SK-N-SH (cell line): ENCODE results near the gene IPPK. TPM values are rescaled to one million over a fixed set of nuclear protein-coding genes. Genes with fewer than 3 reads are reported as not detected.

Source experiments
- CTCF ChIA-PET: fragments of 300-600, 350-600 bp; formaldehyde crosslinking; extraction: SDS; loops from one replicate; lab custom pipeline; 2021; lab: Yijun Ruan, JAX
- POLR2A ChIA-PET: fragments of 350-600 bp; sonication (Branson Sonifier 250); formaldehyde crosslinking; extraction: SDS; loops from one replicate; lab custom pipeline; 2020; ENCODE audit warnings: antibody characterized with exemption, inconsistent platforms; lab: Yijun Ruan, JAX
- DNase-seq: peaks from one replicate; pipeline ENCODE4 v3.0.0; 2012
- H2AFZ ChIP-seq: fragments of 200-600 bp; sonication (generic); 2 replicates; pipeline ENCODE4 v1.8.1; 2016; ENCODE audit warnings: antibody characterized with exemption, mild to moderate bottlenecking, low read depth
- H3F3A ChIP-seq: fragments of 200-600 bp; sonication (generic); replicated peaks from 2 replicates; pipeline ENCODE3; 2016; ENCODE audit warnings: antibody characterized with exemption, mild to moderate bottlenecking; ENCODE audit not compliant: insufficient read depth
- H3K27ac ChIP-seq, 2 experiments: fragments of 200-500 bp in 1 of 2; fragments of 200-600 bp in 1 of 2; sonication (Bioruptor generic) in 1 of 2; sonication (generic), shearing (Covaris generic) in 1 of 2; 2 replicates each; pipeline versions ENCODE4 v1.5.1 to v1.6.1; 2014 to 2016; ENCODE audit warnings: low read depth in 2 of 2, inconsistent platforms in 1 of 2, low read length in 1 of 2, mild to moderate bottlenecking in 1 of 2, mixed read lengths in 1 of 2
- H3K27me3 ChIP-seq: fragments of 200-600 bp; sonication (generic), shearing (Covaris generic); 2 replicates; pipeline ENCODE4 v1.6.1; 2016; ENCODE audit warnings: mixed run types; ENCODE audit not compliant: insufficient read depth
- H3K36me3 ChIP-seq, 2 experiments: fragments of 200-500 bp in 1 of 2; fragments of 200-600 bp in 1 of 2; sonication (Bioruptor generic) in 1 of 2; sonication (generic) in 1 of 2; replicated peaks in 1 of 2; 2 replicates each; pipeline versions ENCODE3 to v1.5.1; 2014 to 2016; ENCODE audit warnings: low read length in 1 of 2, mild to moderate bottlenecking in 1 of 2; ENCODE audit not compliant: insufficient read depth in 2 of 2, control insufficient read depth in 1 of 2
- H3K4me1 ChIP-seq, 2 experiments: fragments of 200-500 bp in 1 of 2; fragments of 200-600 bp in 1 of 2; sonication (Bioruptor generic) in 1 of 2; sonication (generic), shearing (Covaris generic) in 1 of 2; 2 replicates each; pipeline versions ENCODE4 v1.5.1 to v1.6.1; 2014 to 2016; ENCODE audit warnings: low read depth in 1 of 2, low read length in 1 of 2, mixed run types in 1 of 2; ENCODE audit not compliant: insufficient read depth in 2 of 2, control insufficient read depth in 1 of 2
- H3K4me2 ChIP-seq: fragments of 200-600 bp; sonication (generic), shearing (Covaris generic); 2 replicates; pipeline ENCODE4 v1.6.1; 2017; ENCODE audit warnings: mixed run types
- H3K4me3 ChIP-seq, 2 experiments: fragments of 200-500 bp in 1 of 2; fragments of 200-600 bp in 1 of 2; sonication (Bioruptor generic) in 1 of 2; sonication (generic), shearing (Covaris generic) in 1 of 2; 2 replicates each; pipeline versions ENCODE4 v1.5.1 to v1.8.1; 2014 to 2016; ENCODE audit warnings: low read depth in 2 of 2, inconsistent platforms in 1 of 2, low read length in 1 of 2, mild to moderate bottlenecking in 1 of 2, mixed read lengths in 1 of 2, moderate library complexity in 1 of 2
- H3K79me2 ChIP-seq: fragments of 200-600 bp; sonication (generic); 2 replicates; pipeline ENCODE4 v1.8.1; 2017; ENCODE audit warnings: mild to moderate bottlenecking; ENCODE audit not compliant: insufficient read depth
- H3K9ac ChIP-seq: fragments of 200-600 bp; sonication (generic); 2 replicates; pipeline ENCODE4 v1.6.1; 2017; ENCODE audit warnings: mixed run types
- H3K9me2 ChIP-seq: fragments of 200-600 bp; sonication (generic); 2 replicates; pipeline ENCODE4 v1.6.1; 2017; ENCODE audit warnings: mixed run types
- H3K9me3 ChIP-seq: fragments of 200-600 bp; sonication (generic); 2 replicates; pipeline ENCODE4 v1.6.1; 2017; ENCODE audit warnings: mixed run types, mild to moderate bottlenecking, moderate library complexity
- H4K20me1 ChIP-seq: fragments of 200-600 bp; sonication (generic); 2 replicates; pipeline ENCODE4 v1.6.1; 2017; ENCODE audit warnings: mild to moderate bottlenecking, mixed run types; ENCODE audit not compliant: insufficient read depth
- CHD2 ChIP-seq: fragments of 150-350 bp; IDR thresholded peaks from 2 replicates; pipeline ENCODE4 v1.6.1; 2018; ENCODE audit warnings: low read length; ENCODE audit not compliant: partially characterized antibody
- CTCF ChIP-seq: fragments of 200-600 bp; sonication (generic); IDR thresholded peaks from 2 replicates; pipeline ENCODE4 v1.6.1; 2017; ENCODE audit warnings: antibody characterized with exemption, mild to moderate bottlenecking, moderate library complexity
- ELF1 ChIP-seq: IDR thresholded peaks from 2 replicates; pipeline ENCODE4 v1.4.0; 2012
- FOSL2 ChIP-seq: IDR thresholded peaks from 2 replicates; pipeline ENCODE4 v1.4.0; 2012; ENCODE audit warnings: low read depth, mild to moderate bottlenecking, moderate library complexity, borderline replicate concordance
- GATA2 ChIP-seq: sonication (generic); formaldehyde crosslinking; IDR thresholded peaks from 2 replicates; pipeline ENCODE4 v1.5.0; 2020; ENCODE audit warnings: mild to moderate bottlenecking, missing genetic modification reagents
- JUND ChIP-seq: IDR thresholded peaks from 2 replicates; pipeline ENCODE4 v1.4.0; 2012
- MXI1 ChIP-seq: IDR thresholded peaks from 2 replicates; pipeline ENCODE4 v1.6.1; 2012; ENCODE audit warnings: mild to moderate bottlenecking, low read depth, low read length, improper control_type of control experiment
- PBX3 ChIP-seq: IDR thresholded peaks from 2 replicates; pipeline ENCODE4; 2012
- RAD21 ChIP-seq: IDR thresholded peaks from 2 replicates; pipeline ENCODE4 v1.6.1; 2012; ENCODE audit warnings: mild to moderate bottlenecking, low read length
- RCOR1 ChIP-seq: fragments of 150-350 bp; IDR thresholded peaks from 2 replicates; pipeline ENCODE4 v1.6.1; 2017; ENCODE audit warnings: antibody characterized with exemption, low read length
- RFX5 ChIP-seq: IDR thresholded peaks from 2 replicates; pipeline ENCODE4 v1.6.1; 2012; ENCODE audit warnings: mild to moderate bottlenecking, improper control_type of control experiment, low read length
- SIN3A ChIP-seq: IDR thresholded peaks from 2 replicates; pipeline ENCODE4 v1.6.1; 2012; ENCODE audit warnings: low read depth, mild to moderate bottlenecking, low read length, moderate library complexity, borderline replicate concordance
- SMC3 ChIP-seq: IDR thresholded peaks from 2 replicates; pipeline ENCODE4 v1.6.1; 2012; ENCODE audit warnings: low read depth, low read length, improper control_type of control experiment
- TAF1 ChIP-seq: IDR thresholded peaks from 2 replicates; pipeline ENCODE4 v1.6.1; 2012; ENCODE audit warnings: low read depth, mild to moderate bottlenecking, low read length, moderate library complexity, borderline replicate concordance
- TCF12 ChIP-seq: IDR thresholded peaks from 2 replicates; pipeline ENCODE4 v1.4.0; 2012
- TEAD4 ChIP-seq: IDR thresholded peaks from 2 replicates; pipeline ENCODE4 v1.4.0; 2012; ENCODE audit warnings: mild to moderate bottlenecking, borderline replicate concordance; ENCODE audit not compliant: insufficient read depth
- YY1 ChIP-seq: IDR thresholded peaks from 2 replicates; pipeline ENCODE4 v1.4.0; 2012; ENCODE audit warnings: low read depth, mild to moderate bottlenecking
- WGBS: methylation state at CpG from one replicate; pipeline ENCODE4 v1.1.6; 2017; ENCODE audit warnings: low lambda C conversion rate; 5-methylcytosine and 5-hydroxymethylcytosine counted together
- polyA plus RNA-seq, 3 experiments: library from polyadenylated mRNA; depleted of rRNA; stranded (reverse); fragments of >200 nt; gene quantifications; 2 replicates each; pipeline ENCODE4 v1.2.3, GENCODE V29; 2012

IPPK gene
- polyA plus RNA-seq, 1 of the 3 experiments (the other 2 are of a cell fraction): 16.5 TPM

DNA sequence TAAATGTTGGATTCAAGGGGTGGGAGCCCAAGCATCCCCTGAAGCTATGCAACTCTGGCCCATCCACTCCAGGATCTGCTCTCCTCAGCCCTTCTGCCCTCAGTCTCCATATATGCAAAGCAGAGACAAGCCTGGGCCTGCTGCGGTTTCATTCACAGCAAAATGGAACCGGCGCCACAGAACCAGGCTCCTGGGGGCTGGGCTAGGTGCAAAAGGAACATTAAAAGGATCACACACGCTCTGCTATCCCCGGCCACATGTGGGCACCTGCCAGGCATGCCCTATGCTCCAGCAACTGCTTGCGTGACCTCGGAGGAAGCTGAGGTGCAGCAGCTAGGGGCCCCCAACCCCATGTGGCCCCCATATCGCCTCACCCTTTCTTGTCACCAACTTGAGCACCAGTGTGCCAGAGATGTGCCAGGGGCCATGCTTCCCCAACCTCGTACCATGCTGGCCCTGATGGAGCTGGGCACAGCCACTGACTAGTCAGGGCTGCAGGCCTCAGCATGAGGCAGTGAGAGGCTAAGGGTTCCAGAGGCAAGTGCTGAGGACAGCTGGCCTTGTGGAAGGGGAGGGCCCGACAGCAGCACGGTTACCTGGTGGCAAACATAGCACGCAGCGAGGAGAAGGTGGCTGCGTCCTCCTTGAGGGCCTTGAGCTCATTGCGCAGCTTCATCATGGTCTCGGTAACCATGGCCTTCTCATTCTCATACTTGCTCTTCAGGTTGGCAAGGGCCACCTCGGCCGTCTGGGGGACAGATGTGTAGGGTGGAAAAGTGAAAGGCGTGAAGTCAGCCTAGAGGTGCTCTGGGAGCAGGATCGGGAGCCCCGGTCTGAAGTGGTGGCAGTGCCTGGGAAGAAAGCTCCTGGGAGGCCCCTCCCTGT is 47.5 kb upstream of the IPPK start:
- no peak for DNase-seq
- POLR2A ChIA-PET: interaction anchor here (1.8 kb wide), 1 partner anchor 47 kb away, joined by 4 read pairs; no protein-coding TSS in a partner anchor

GRCh38 chr9:92716557-92716956 is 46.6 kb upstream of the IPPK start:
- TF ChIP-seq SMC3: peak; percentile 82
- no peak for TF ChIP-seq PBX3
- peak; percentile 85 for TF ChIP-seq RAD21
- TF ChIP-seq YY1: no peak
- TF ChIP-seq RFX5: no peak
- TF ChIP-seq GATA2 (CRISPR knock-in tag): no peak
- TF ChIP-seq CTCF: peak; percentile 92
- TF ChIP-seq TAF1: no peak
- Histone ChIP-seq H2AFZ (no peak overlapping the region), H3K9ac (no peak overlapping the region), H3F3A (no peaks in the 10 kb centered on the region), H3K9me2 (no peaks in the 10 kb centered on the region), H3K4me3 (no peak overlapping the region), H3K4me1 (no peaks in the 10 kb centered on the region; a peak in 1 of 4 replicates), H3K79me2 (no peaks in the 10 kb centered on the region), H3K9me3 (no peaks in the 10 kb centered on the region), H4K20me1 (no peaks in the 10 kb centered on the region), H3K36me3 (peaks cover 30 to 97% of the 10 kb centered on the region in 2 experiments), H3K27me3 (no peaks in the 10 kb centered on the region), H3K4me2 (no peak overlapping the region), H3K27ac (no peak overlapping the region)
- CTCF ChIA-PET: interaction anchor here (0.6 to 9.1 kb wide), 50 partner anchors 9 to 236 kb away, joined by 3 to 177 read pairs (median 4); partner anchors contain the start of genes BICD2 and IPPK
- 40% methylated on average over 1 of the region's 4 CpGs for WGBS
- peak; percentile 90 for DNase-seq
- POLR2A ChIA-PET: no interaction called here

More for the DNA sequence above, 47.5 kb upstream of the IPPK start:
- Histone ChIP-seq H2AFZ (no peak overlapping the region), H3F3A (no peaks in the 10 kb centered on the region), H3K9me3 (no peaks in the 10 kb centered on the region), H4K20me1 (no peaks in the 10 kb centered on the region), H3K9me2 (no peaks in the 10 kb centered on the region), H3K79me2 (no peaks in the 10 kb centered on the region), H3K27ac (no peak overlapping the region), H3K4me2 (no peak overlapping the region), H3K27me3 (no peaks in the 10 kb centered on the region), H3K4me3 (no peak overlapping the region), H3K4me1 (no peaks in the 10 kb centered on the region; a peak in 1 of 4 replicates), H3K36me3 (peaks cover 27 to 97% of the 10 kb centered on the region in 2 experiments), H3K9ac (no peak overlapping the region)
- CTCF ChIA-PET: interaction anchor here (0.6 to 9.1 kb wide), 33 partner anchors 8 to 237 kb away, joined by 3 to 177 read pairs (median 6); partner anchors contain the start of genes BICD2 and IPPK
- WGBS: 94% methylated on average over 18 of the region's 21 CpGs
- TF ChIP-seq FOSL2 (no peak), TEAD4 (no peak), JUND (no peak), TCF12 (no peak), SIN3A (no peak), RCOR1 (no peak), RAD21 (no peak), ELF1 (no peak), CHD2 (no peak), MXI1 (no peak), TAF1 (no peak), RFX5 (no peak), SMC3 (no peak)
